HG02678 (cell line): ENCODE measurements around the gene SDHB.
A peak's percentile ranks its signal among the peaks of the same experiment; 100 is the strongest.

ENCODE experiments used
- ATAC-seq: cut with Tn5 transposase; IDR thresholded peaks from one replicate; pipeline ENCODE4 v1.9.1; 2021; ENCODE audit warnings: mild to moderate bottlenecking, moderate library complexity; ENCODE audit not compliant: unreplicated experiment

SDHB gene

GRCh38 chr1:17013491-17014320 is 40.1 kb downstream of the SDHB start:
- ATAC-seq = no peak

- no peak for ATAC-seq
Observed at GRCh38 chr1:17012775-17013490, 40.9 kb downstream of the SDHB start.

- peak; percentile 96 for ATAC-seq
Observed at GRCh38 chr1:17011439-17012307, 42.2 kb downstream of the SDHB start, which contains the start of gene ATP13A2. Gene ATP13A2 (minus strand): TSS chr1:17011928. CDS start chr1:17011738, 190 bp downstream.

GRCh38 chr1:17011092-17011438 is 42.8 kb downstream of the SDHB start:
- no peak for ATAC-seq

- ATAC-seq = no peak
Observed at GRCh38 chr1:17009706-17010105, 44.1 kb downstream of the SDHB start.

GRCh38 chr1:17008208-17008855 is 45.5 kb downstream of the SDHB start:
- ATAC-seq = no peak

GRCh38 chr1:17007121-17007520 is 46.7 kb downstream of the SDHB start:
- no peak for ATAC-seq

GRCh38 chr1:17005365-17005740 is 48.5 kb downstream of the SDHB start:
- no peak for ATAC-seq

GRCh38 chr1:17004466-17005364 is 49.1 kb downstream of the SDHB start:
- ATAC-seq = no peak

GRCh38 chr1:17002524-17002902 is 51.3 kb downstream of the SDHB start:
- no peak for ATAC-seq

GRCh38 chr1:17001760-17002523 is 51.9 kb downstream of the SDHB start:
- no peak for ATAC-seq

GRCh38 chr1:16999863-17000262 is 54.0 kb downstream of the SDHB start:
- no peak for ATAC-seq

GRCh38 chr1:16998589-16998988 is 55.2 kb downstream of the SDHB start:
- ATAC-seq = no peak

- no peak for ATAC-seq
Observed at GRCh38 chr1:16996845-16997244, 57.0 kb downstream of the SDHB start.

- ATAC-seq = no peak
Observed at GRCh38 chr1:16993521-16994038, 60.3 kb downstream of the SDHB start.

- no peak for ATAC-seq
Observed at GRCh38 chr1:16992675-16993074, 61.2 kb downstream of the SDHB start.

- ATAC-seq = no peak
Observed at GRCh38 chr1:16992102-16992501, 61.7 kb downstream of the SDHB start.

GRCh38 chr1:16991571-16991970 is 62.3 kb downstream of the SDHB start:
- ATAC-seq = no peak
